CD14-positive monocyte (primary cell): Measurements from ENCODE around the gene ATXN2. TPM values are rescaled to one million over a fixed set of nuclear protein-coding genes. Genes with fewer than 3 reads are reported as not detected.

Experiments used
- DNase-seq, 3 donors: peaks; one replicate each; pipeline ENCODE4 v3.0.0-alpha.2; 2011 to 2022
- H2AFZ ChIP-seq: 2 replicates; pipeline ENCODE4 v1.6.0; 2012; ENCODE audit warnings: mild to moderate bottlenecking, low read depth, low read length, inconsistent platforms; ENCODE audit not compliant: insufficient read depth, poor library complexity, severe bottlenecking
- H3K27ac ChIP-seq, 2 donors: 1 replicate in 1 of 2; 2 replicates in 1 of 2; pipeline ENCODE4 v1.5.1; 2012 to 2013; ENCODE audit warnings: low read length in 2 of 2, control low read depth in 1 of 2, inconsistent platforms in 1 of 2, low read depth in 1 of 2, mild to moderate bottlenecking in 1 of 2
- H3K27me3 ChIP-seq, 2 donors: one replicate each; pipeline versions ENCODE4 v1.6.0 to v1.6.1; 2011 to 2013; ENCODE audit warnings: low read length in 2 of 2; ENCODE audit not compliant: control insufficient read depth in 2 of 2, insufficient read depth in 2 of 2
- H3K36me3 ChIP-seq, 2 donors: replicated peaks in 1 of 2; 1 replicate in 1 of 2; 2 replicates in 1 of 2; pipeline versions ENCODE4 v1.5.1 to v1.6.1; 2012 to 2013; ENCODE audit warnings: low read length in 2 of 2, control low read depth in 1 of 2, inconsistent platforms in 1 of 2, mild to moderate bottlenecking in 1 of 2; ENCODE audit not compliant: insufficient read depth in 2 of 2, control insufficient read depth in 1 of 2
- H3K4me1 ChIP-seq, 2 donors: 1 replicate in 1 of 2; 2 replicates in 1 of 2; pipeline versions ENCODE4 v1.5.1 to v1.6.1; 2012 to 2013; ENCODE audit warnings: low read length in 2 of 2, control low read depth in 1 of 2, inconsistent platforms in 1 of 2, mild to moderate bottlenecking in 1 of 2, moderate library complexity in 1 of 2; ENCODE audit not compliant: insufficient read depth in 2 of 2, control insufficient read depth in 1 of 2
- H3K4me2 ChIP-seq: replicated peaks from 2 replicates; pipeline ENCODE3; 2012; ENCODE audit warnings: low read length, moderate library complexity, mild to moderate bottlenecking; ENCODE audit not compliant: poor library complexity, severe bottlenecking; ENCODE audit errors: extremely low read depth
- H3K4me3 ChIP-seq, 3 experiments: fragments of 200-600 bp in 1 of 3; sonication (generic) in 1 of 3; replicated peaks in 1 of 3; 1 replicate in 2 of 3; 2 replicates in 1 of 3; pipeline ENCODE4 v1.5.1; 2011 to 2013; ENCODE audit warnings: low read length in 3 of 3, mild to moderate bottlenecking in 3 of 3, control low read depth in 2 of 3, low read depth in 2 of 3, inconsistent platforms in 1 of 3, moderate library complexity in 1 of 3
- H3K79me2 ChIP-seq: 2 replicates; pipeline ENCODE4 v1.6.0; 2012; ENCODE audit warnings: mild to moderate bottlenecking, control low read depth, inconsistent platforms, low read length, moderate library complexity; ENCODE audit not compliant: insufficient read depth
- H3K9ac ChIP-seq: 2 replicates; pipeline ENCODE4 v1.6.0; 2017; ENCODE audit warnings: low read length, mild to moderate bottlenecking; ENCODE audit not compliant: insufficient read depth, poor library complexity, severe bottlenecking
- H3K9me3 ChIP-seq, 2 donors: replicated peaks in 1 of 2; 1 replicate in 1 of 2; 2 replicates in 1 of 2; pipeline versions ENCODE4 v1.5.1 to v1.6.1; 2012 to 2013; ENCODE audit warnings: low read length in 2 of 2, control low read depth in 1 of 2; ENCODE audit not compliant: control insufficient read depth in 1 of 2, insufficient read depth in 1 of 2
- H4K20me1 ChIP-seq: 2 replicates; pipeline ENCODE4 v1.6.0; 2012; ENCODE audit warnings: mild to moderate bottlenecking, low read length, control low read depth, moderate library complexity; ENCODE audit not compliant: insufficient read depth
- H3K27ac Mint-ChIP-seq, 7 donors: one replicate each; pipeline ENCODE4 v1.8.0; 2020; ENCODE audit warnings: mild to moderate bottlenecking in 7 of 7, mixed read lengths in 7 of 7, moderate library complexity in 6 of 7, inconsistent platforms in 2 of 7
- H3K27me3 Mint-ChIP-seq, 3 donors: one replicate each; pipeline ENCODE4 v1.8.0; 2021 to 2022; ENCODE audit warnings: low read depth in 3 of 3, mild to moderate bottlenecking in 3 of 3, mixed read lengths in 3 of 3, moderate library complexity in 3 of 3, inconsistent platforms in 1 of 3
- H3K36me3 Mint-ChIP-seq, 2 donors: one replicate each; pipeline ENCODE4 v1.8.0; 2020; ENCODE audit warnings: mixed read lengths in 2 of 2, inconsistent platforms in 1 of 2, mild to moderate bottlenecking in 1 of 2
- H3K4me1 Mint-ChIP-seq: one replicate; pipeline ENCODE4 v1.8.0; 2020; ENCODE audit warnings: mild to moderate bottlenecking, mixed read lengths
- H3K4me3 Mint-ChIP-seq, 2 donors: one replicate each; pipeline ENCODE4 v1.8.0; 2020; ENCODE audit warnings: mild to moderate bottlenecking in 2 of 2, mixed read lengths in 2 of 2, moderate library complexity in 1 of 2
- H3K9me3 Mint-ChIP-seq, 7 donors: one replicate each; pipeline ENCODE4 v1.8.0; 2020 to 2022; ENCODE audit warnings: mixed read lengths in 7 of 7, mild to moderate bottlenecking in 6 of 7, moderate library complexity in 6 of 7, inconsistent platforms in 2 of 7
- CTCF ChIP-seq: fragments of 200-600 bp; IDR thresholded peaks from one replicate; pipeline ENCODE4 v1.8.0; 2022; ENCODE audit warnings: antibody characterized with exemption, mild to moderate bottlenecking
- WGBS: methylation state at CpG from one replicate; pipeline ENCODE4 v1.1.5; 2013; ENCODE audit warnings: missing lambda C conversion rate; ENCODE audit not compliant: insufficient coverage; 5-methylcytosine and 5-hydroxymethylcytosine counted together
- intact Hi-C, 2 donors: fragments of 100-400 bp; cut with micrococcal nuclease; formaldehyde crosslinking; loops; one replicate each; pipeline versions ENCODE4 v1.15.0 to v1.15.1; 2023
- polyA plus RNA-seq, 3 donors: library from polyadenylated mRNA; depleted of rRNA in 1 of 3; unstranded in 2 of 3; stranded (reverse) in 1 of 3; fragments of 300-500 nt in 2 of 3; fragments of >200 nt in 1 of 3; fragmentation: Illumina TruSeq in 2 of 3; gene quantifications; 1 replicate in 2 of 3; 2 replicates in 1 of 3; pipeline ENCODE4 v1.2.3, GENCODE V29; 2012 to 2021

The ATXN2 gene
- polyA plus RNA-seq, 3 donors, result 4.3 to 28.8 (median 11.9) TPM

- Histone ChIP-seq H3K27ac (no peak overlapping the region), H3K9ac (no peak overlapping the region), H4K20me1 (peaks cover 95% of the 10 kb centered on the region), H3K79me2 (peaks cover 98% of the 10 kb centered on the region), H3K4me2 (no peak overlapping the region), H3K9me3 (no peaks in the 10 kb centered on the region), H3K4me1 (peaks cover 0 to 12% of the 10 kb centered on the region in 2 donors), H3K36me3 (peaks cover 3 to 6% of the 10 kb centered on the region in 2 donors), H3K4me3 (no peak overlapping the region), H3K27me3 (no peaks in the 10 kb centered on the region), H2AFZ (no peak overlapping the region)
- intact Hi-C loops, result no loop called here
- no peaks in the 10 kb centered on the region for H3K9me3 Mint-ChIP-seq
- no peak overlapping the region for H3K4me3 Mint-ChIP-seq
- DNase-seq, result no peak
- TF ChIP-seq CTCF, result no peak
- H3K27me3 Mint-ChIP-seq, result peaks cover 0 to 4% (median 0%) of the 10 kb centered on the region in 3 donors
- H3K36me3 Mint-ChIP-seq, result peaks cover 11 to 19% of the 10 kb centered on the region in 2 donors
- WGBS, result 100% methylated on average over 1 of the region's 7 CpGs
- H3K27ac Mint-ChIP-seq, result no peak overlapping the region
- peaks cover 13% of the 10 kb centered on the region for H3K4me1 Mint-ChIP-seq
Measured at GRCh38 chr12:111580737-111581136, 18.4 kb downstream of the ATXN2 start.

DNA sequence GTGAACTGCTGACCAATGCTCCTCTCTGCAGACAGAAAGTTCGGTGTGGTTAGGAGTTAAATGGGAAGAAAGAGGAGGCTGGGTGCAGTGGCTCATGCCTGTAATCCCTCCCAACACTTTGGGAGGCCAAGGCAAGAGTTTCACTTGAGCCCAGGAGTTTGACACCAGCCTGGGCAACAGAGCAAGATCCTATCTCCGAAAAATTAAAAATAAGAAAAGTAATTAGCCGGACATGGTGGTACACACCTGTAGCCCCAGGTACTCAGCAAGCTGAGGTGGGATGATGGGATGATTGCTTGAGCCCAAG lies 19.0 kb downstream of the ATXN2 start:
- Histone ChIP-seq H3K4me3 (no peak overlapping the region), H3K27ac (no peak overlapping the region), H3K27me3 (no peaks in the 10 kb centered on the region), H3K4me2 (no peak overlapping the region), H3K79me2 (peaks cover 98% of the 10 kb centered on the region), H2AFZ (no peak overlapping the region), H3K4me1 (peaks cover 0 to 12% of the 10 kb centered on the region in 2 donors), H3K36me3 (peaks cover 3 to 6% of the 10 kb centered on the region in 2 donors), H3K9ac (no peak overlapping the region), H4K20me1 (peaks cover 95% of the 10 kb centered on the region), H3K9me3 (no peaks in the 10 kb centered on the region)
- intact Hi-C loops, result no loop called here
- Mint-ChIP-seq H3K4me1 (peaks cover 12% of the 10 kb centered on the region), H3K36me3 (peaks cover 11 to 19% of the 10 kb centered on the region in 2 donors), H3K4me3 (no peak overlapping the region), H3K9me3 (no peaks in the 10 kb centered on the region), H3K27ac (peak overlapping the region in 2 of 7 donors; percentile 70 to 74), H3K27me3 (peaks cover 0 to 4% (median 0%) of the 10 kb centered on the region in 3 donors)
- no CpG with 5 or more reads among the region's 3 CpGs for WGBS
- no peak for DNase-seq
- TF ChIP-seq CTCF, result no peak
